Thyroid gland (tissue), 4 donors: Measurements from ENCODE around the gene KIDINS220.

Experiments used
- CTCF ChIP-seq, 6 experiments: fragments of 200-600 bp in 3 of 6; fragments of 450-650 bp in 3 of 6; sonication (generic) in 3 of 6; IDR thresholded peaks; one replicate each; pipeline ENCODE4 v1.5.1; 2016 to 2019; ENCODE audit warnings: antibody characterized with exemption in 6 of 6, mild to moderate bottlenecking in 2 of 6, inconsistent platforms in 1 of 6, moderate library complexity in 1 of 6
- POLR2A ChIP-seq, 2 donors: fragments of 450-650 bp; IDR thresholded peaks; one replicate each; pipeline ENCODE4 v1.6.1; 2017; ENCODE audit warnings: antibody characterized with exemption in 2 of 2, mild to moderate bottlenecking in 2 of 2, moderate library complexity in 1 of 2

DNA sequence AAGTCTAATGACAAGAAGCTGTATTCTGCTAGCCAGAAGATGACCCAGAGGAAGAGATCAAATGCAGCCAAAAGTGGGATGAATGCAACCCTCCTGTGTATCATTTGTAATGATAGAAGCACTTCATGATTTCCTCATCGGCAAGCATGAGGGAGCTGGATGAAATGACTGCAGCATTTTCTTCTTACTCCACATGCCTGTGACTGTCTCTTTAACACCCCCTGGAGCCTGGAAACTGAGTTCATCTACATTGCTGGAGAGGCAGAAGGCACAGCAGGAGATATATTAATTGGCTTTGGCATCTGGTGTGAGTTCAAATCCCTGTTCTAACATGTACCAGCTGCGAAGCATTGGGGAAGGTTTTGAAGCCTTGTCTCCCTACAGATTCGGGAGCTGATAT lies 117.9 kb downstream of the KIDINS220 start:
- TF ChIP-seq CTCF (IDR thresholded peaks at IDR 0.05) (no peak), POLR2A (IDR thresholded peaks at IDR 0.05) (no peak)
